Measurements from ENCODE around the gene KLK12.
A peak's percentile ranks its signal among the peaks of the same experiment; 100 is the strongest.

Gene KLK12

GRCh38 chr19:51018745-51019543 lies 15.9 kb downstream of the KLK12 start:
- no peak overlapping the region for H3K4me3 ChIP-seq (ENCODE audit: low read depth, low read length)
- TF ChIP-seq, protein P1, sequence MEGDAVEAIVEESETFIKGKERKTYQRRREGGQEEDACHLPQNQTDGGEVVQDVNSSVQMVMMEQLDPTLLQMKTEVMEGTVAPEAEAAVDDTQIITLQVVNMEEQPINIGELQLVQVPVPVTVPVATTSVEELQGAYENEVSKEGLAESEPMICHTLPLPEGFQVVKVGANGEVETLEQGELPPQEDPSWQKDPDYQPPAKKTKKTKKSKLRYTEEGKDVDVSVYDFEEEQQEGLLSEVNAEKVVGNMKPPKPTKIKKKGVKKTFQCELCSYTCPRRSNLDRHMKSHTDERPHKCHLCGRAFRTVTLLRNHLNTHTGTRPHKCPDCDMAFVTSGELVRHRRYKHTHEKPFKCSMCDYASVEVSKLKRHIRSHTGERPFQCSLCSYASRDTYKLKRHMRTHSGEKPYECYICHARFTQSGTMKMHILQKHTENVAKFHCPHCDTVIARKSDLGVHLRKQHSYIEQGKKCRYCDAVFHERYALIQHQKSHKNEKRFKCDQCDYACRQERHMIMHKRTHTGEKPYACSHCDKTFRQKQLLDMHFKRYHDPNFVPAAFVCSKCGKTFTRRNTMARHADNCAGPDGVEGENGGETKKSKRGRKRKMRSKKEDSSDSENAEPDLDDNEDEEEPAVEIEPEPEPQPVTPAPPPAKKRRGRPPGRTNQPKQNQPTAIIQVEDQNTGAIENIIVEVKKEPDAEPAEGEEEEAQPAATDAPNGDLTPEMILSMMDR (IDR thresholded peaks at IDR 0.05; ENCODE audit: borderline replicate concordance, insufficient read depth, low read depth, low read length), result no peak

DNA sequence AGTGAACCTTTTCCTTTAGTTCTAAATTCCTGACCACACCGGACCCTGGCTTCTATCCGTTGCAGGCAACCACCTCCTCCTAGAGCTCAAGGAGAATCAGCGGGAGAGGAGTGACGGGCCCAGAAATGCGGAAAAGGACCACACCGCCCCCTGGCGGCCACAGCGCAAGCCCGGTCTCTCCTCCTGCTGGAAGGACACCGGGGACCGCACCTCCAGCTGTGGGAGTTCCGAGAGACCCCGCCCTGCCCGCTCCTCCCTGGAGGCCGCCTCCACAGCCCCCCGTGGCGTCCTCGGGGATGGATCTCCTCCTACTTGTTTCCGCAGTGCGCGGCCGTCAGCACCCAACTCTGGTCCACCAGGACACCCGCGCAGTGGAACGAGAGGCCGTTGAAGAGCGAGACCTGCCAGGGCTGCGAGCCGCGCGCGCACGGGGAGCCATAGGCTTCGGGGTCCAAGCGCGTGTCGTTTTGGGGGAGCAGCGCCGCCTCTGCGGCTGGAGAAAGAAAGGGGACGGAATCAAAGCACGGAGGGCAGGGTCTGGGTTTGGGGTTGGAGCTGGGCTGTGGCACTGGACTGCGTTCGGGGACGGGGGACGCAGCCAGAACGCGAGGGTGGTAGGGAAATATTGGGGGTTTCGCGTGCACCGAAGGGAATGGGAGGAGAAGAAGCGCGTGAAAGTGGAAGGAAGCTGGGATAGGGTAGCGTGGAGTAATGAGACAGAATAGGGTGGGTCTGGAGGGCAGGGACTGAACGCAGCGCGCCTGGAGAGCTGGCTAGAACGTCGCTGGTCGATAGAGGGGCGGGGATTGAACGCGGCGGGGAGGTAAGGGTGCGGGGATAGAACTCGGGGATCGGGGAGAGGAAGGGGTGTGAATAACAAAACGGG lies 17.8 kb downstream of the KLK12 start:
- no peak overlapping the region for H3K4me3 ChIP-seq (ENCODE audit: low read depth, low read length)
- TF ChIP-seq, protein P1 (IDR thresholded peaks at IDR 0.05; ENCODE audit: borderline replicate concordance, insufficient read depth, low read depth, low read length), result peak; percentile 80

DNA sequence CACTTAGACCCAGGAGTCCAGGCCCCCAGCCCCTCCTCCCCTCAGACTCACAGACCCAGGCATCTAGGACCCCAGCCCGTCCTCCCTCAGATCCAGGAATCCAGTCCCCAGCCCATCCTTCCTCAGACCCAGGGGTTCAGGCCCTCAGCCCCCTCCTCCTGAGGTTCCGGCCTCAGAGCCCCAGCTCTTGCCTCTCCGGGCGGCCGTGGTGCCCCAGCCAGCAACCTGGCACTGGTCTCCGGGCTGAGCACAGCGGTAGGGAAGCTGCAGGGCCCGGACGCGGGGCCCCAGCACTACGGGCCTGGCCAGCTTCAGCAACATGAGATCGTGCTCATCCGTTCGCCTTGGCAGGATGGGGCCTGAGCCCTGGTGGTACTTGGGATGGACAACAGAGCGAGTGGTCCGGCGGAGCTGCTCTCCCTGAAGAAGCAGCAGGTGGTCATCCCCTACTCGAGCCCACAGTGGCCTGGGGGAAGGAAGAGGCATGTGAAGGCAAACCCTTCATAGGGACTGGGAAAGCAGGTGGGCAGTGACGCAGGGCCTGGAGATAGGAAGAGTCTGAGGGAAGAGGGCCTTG lies 19.0 kb downstream of the KLK12 start:
- no peak overlapping the region for H3K4me3 ChIP-seq (ENCODE audit: low read depth, low read length)
- TF ChIP-seq, protein P1 (IDR thresholded peaks at IDR 0.05; ENCODE audit: borderline replicate concordance, insufficient read depth, low read depth, low read length), result no peak

- H3K4me3 ChIP-seq (ENCODE audit: low read depth, low read length), result no peak overlapping the region
- TF ChIP-seq, protein P1 (IDR thresholded peaks at IDR 0.05; ENCODE audit: borderline replicate concordance, insufficient read depth, low read depth, low read length), result no peak
Measured at GRCh38 chr19:51014242-51014641, 20.6 kb downstream of the KLK12 start.

DNA sequence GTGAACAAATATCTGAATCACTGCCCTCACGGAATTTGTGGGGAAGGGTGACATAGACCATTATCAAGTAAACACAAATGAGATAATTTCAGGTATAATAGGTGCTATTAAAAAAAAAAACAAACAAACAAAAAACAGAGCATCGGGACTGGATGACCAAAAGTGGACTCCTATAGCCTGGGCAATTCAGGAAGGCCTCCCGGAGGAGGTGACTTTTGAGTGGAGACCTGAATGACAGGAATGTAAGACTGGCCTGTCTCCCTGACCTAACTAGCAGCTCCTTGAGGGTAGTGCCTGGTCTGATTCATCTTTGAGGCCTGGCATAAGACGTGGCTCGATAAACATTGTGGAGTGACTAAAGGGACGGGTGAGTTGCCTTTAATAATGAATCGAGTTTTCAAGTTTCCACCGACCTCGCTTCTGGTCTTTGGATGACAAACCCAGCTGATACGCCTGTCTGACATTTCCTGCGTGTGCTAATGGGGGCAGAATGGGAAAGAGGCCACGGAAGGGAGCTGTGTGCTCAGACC lies 22.1 kb downstream of the KLK12 start:
- TF ChIP-seq, protein P1 (IDR thresholded peaks at IDR 0.05; ENCODE audit: borderline replicate concordance, insufficient read depth, low read depth, low read length), result no peak
- no peak overlapping the region for H3K4me3 ChIP-seq (ENCODE audit: low read depth, low read length)

DNA sequence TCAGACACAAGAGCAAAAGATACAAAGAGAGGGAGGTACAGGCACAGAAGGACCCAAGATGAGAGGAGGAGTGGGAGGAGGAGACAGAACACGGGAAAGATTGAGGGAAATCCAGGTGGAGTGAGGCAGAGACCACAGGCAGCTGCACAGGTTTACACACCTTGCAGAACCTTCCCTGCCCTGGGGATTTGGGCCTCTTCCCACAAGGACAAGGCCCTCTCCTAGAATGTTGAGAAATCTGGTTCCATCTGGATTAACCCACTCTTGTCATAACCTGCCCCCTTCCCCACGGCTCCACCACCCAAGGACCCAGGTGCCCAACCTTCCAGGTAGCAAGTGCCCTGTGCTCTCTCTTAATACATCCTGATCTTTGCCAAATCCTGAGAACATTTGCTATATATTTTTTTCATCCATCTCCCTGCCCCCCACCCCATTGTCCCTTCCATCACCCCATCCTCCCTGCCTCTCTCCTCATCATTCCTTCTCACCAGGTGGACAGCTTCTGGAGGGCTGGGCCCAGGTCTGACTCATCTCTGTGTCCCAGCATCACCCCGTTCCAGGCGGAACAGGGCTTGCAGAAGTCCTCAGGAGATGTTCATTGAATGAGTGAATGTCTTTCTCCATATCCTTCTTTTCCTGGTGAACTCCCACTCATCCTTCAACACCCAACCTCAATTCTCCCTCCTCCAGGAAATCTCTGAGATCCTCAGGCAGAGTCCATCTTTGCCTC lies 24.6 kb downstream of the KLK12 start:
- H3K4me3 ChIP-seq (ENCODE audit: low read depth, low read length), result no peak overlapping the region
- TF ChIP-seq, protein P1 (IDR thresholded peaks at IDR 0.05; ENCODE audit: borderline replicate concordance, insufficient read depth, low read depth, low read length), result no peak
